Left ventricle myocardium inferior (tissue), 1 donor: ENCODE results near the gene AEBP2. TPM values are rescaled to one million over a fixed set of nuclear protein-coding genes. Genes with fewer than 3 reads are reported as not detected.

ENCODE experiments used
- DNase-seq: peaks from one replicate; pipeline ENCODE4 v3.0.0-alpha.2; 2020
- H3K27ac ChIP-seq: fragments of 200-600 bp; replicated peaks from 2 replicates; pipeline ENCODE4 v1.8.0; 2021
- H3K27me3 ChIP-seq: fragments of 200-600 bp; 2 replicates; pipeline ENCODE4 v1.8.0; 2021; ENCODE audit warnings: low read depth
- H3K36me3 ChIP-seq: fragments of 200-600 bp; 2 replicates; pipeline ENCODE4 v1.8.0; 2021
- H3K4me1 ChIP-seq: fragments of 200-600 bp; 2 replicates; pipeline ENCODE4 v1.8.0; 2021
- H3K4me3 ChIP-seq: fragments of 200-600 bp; 2 replicates; pipeline ENCODE4 v1.8.0; 2021; ENCODE audit warnings: mild to moderate bottlenecking, moderate library complexity
- H3K9me3 ChIP-seq: fragments of 200-600 bp; replicated peaks from 2 replicates; pipeline ENCODE4 v1.8.0; 2021
- CTCF ChIP-seq: fragments of 200-600 bp; IDR thresholded peaks from 2 replicates; pipeline ENCODE4 v1.8.0; 2021; ENCODE audit warnings: antibody characterized with exemption, mild to moderate bottlenecking, borderline replicate concordance
- intact Hi-C: fragments of 100-400 bp; cut with micrococcal nuclease; formaldehyde crosslinking; loops from one replicate; pipeline ENCODE4 v1.11.0; 2022
- total RNA-seq: library from RNA; stranded (reverse); fragmentation: NEBNext Ultra II Directional; extraction: Animal tissue kit (Norgen Biotek cat#: 25700); gene quantifications from one replicate; pipeline ENCODE4 v1.2.1, GENCODE V29; 2021
- donor health status: DM: no; HTN: yes; CAD: no; lungs with severe emphysema.

The AEBP2 gene
- total RNA-seq, 1 donor from 2014 or later, result 22.8 TPM

GRCh38 chr12:19454837-19455236 lies 15.5 kb downstream of the AEBP2 start:
- no peak for DNase-seq
- intact Hi-C loops, result no loop called here
- no peak for TF ChIP-seq CTCF

GRCh38 chr12:19456176-19456575 lies 16.9 kb downstream of the AEBP2 start:
- DNase-seq, result peak; percentile 50
- H3K27me3 ChIP-seq, result no peaks in the 10 kb centered on the region
- no peak overlapping the region for H3K4me3 ChIP-seq
- H3K4me1 ChIP-seq, result peaks cover 55% of the 10 kb centered on the region
- intact Hi-C loops, result no loop called here
- peak; percentile 40 for TF ChIP-seq CTCF
- H3K9me3 ChIP-seq, result no peaks in the 10 kb centered on the region
- no peaks in the 10 kb centered on the region for H3K36me3 ChIP-seq
- peak overlapping the region; percentile 36 for H3K27ac ChIP-seq

More at GRCh38 chr12:19454837-19455236, 15.5 kb downstream of the AEBP2 start:
- Histone ChIP-seq H3K4me3 (no peak overlapping the region), H3K27me3 (no peaks in the 10 kb centered on the region), H3K4me1 (peaks cover 69% of the 10 kb centered on the region), H3K9me3 (no peaks in the 10 kb centered on the region), H3K36me3 (no peaks in the 10 kb centered on the region), H3K27ac (no peak overlapping the region)

GRCh38 chr12:19457561-19457960 lies 18.3 kb downstream of the AEBP2 start:
- DNase-seq, result no peak
- Histone ChIP-seq H3K9me3 (no peaks in the 10 kb centered on the region), H3K36me3 (no peaks in the 10 kb centered on the region), H3K4me3 (no peak overlapping the region), H3K4me1 (peaks cover 60% of the 10 kb centered on the region), H3K27me3 (no peaks in the 10 kb centered on the region), H3K27ac (no peak overlapping the region)
- TF ChIP-seq CTCF, result no peak
- intact Hi-C loops, result no loop called here

GRCh38 chr12:19458733-19459132 lies 19.4 kb downstream of the AEBP2 start:
- Histone ChIP-seq H3K36me3 (peaks cover 2% of the 10 kb centered on the region), H3K9me3 (no peaks in the 10 kb centered on the region), H3K27me3 (no peaks in the 10 kb centered on the region), H3K27ac (no peak overlapping the region), H3K4me1 (peaks cover 61% of the 10 kb centered on the region), H3K4me3 (no peak overlapping the region)
- intact Hi-C loops, result no loop called here
- DNase-seq, result no peak
- no peak for TF ChIP-seq CTCF

- no peaks in the 10 kb centered on the region for H3K9me3 ChIP-seq
- TF ChIP-seq CTCF, result no peak
- no peak overlapping the region for H3K27ac ChIP-seq
- no peaks in the 10 kb centered on the region for H3K27me3 ChIP-seq
- peaks cover 29% of the 10 kb centered on the region for H3K4me1 ChIP-seq
- H3K4me3 ChIP-seq, result no peak overlapping the region
- intact Hi-C loops, result no loop called here
- no peak for DNase-seq
- H3K36me3 ChIP-seq, result peaks cover 16% of the 10 kb centered on the region
Observed at GRCh38 chr12:19461999-19462398, 22.7 kb downstream of the AEBP2 start.

- no peak for TF ChIP-seq CTCF
- Histone ChIP-seq H3K4me1 (peaks cover 25% of the 10 kb centered on the region), H3K27ac (no peak overlapping the region), H3K4me3 (no peak overlapping the region), H3K9me3 (no peaks in the 10 kb centered on the region), H3K36me3 (peaks cover 20% of the 10 kb centered on the region), H3K27me3 (no peaks in the 10 kb centered on the region)
- intact Hi-C loops, result no loop called here
- no peak for DNase-seq
Observed at GRCh38 chr12:19462406-19462805, 23.1 kb downstream of the AEBP2 start.
